ENCODE results near the gene COL1A1. TPM values are rescaled to one million over a fixed set of nuclear protein-coding genes. Genes with fewer than 3 reads are reported as not detected.

The COL1A1 gene
- total RNA-seq, 1 donor from 2014 or later = under 0.01 TPM

DNA sequence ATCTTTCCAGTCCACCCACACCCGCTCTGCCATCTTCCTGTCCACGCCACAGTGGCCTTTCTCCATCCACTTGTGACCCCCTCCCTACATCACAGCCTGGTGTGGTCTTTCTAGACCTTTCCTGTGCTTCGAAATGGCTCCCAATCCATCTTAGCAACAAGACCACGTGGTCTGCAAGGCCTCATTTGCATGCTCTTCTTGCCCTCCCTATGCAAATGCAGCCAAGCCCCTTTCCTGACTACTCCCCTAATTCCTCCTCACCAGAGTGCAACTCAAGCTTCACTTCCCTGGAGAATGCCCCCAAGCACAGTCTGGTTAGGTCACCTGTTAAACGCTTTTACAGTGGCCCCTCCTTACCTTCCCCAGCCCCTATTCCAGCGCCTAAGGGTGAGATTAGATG, 57.1 kb downstream of the COL1A1 start:
- DNase-seq (ENCODE audit: low read depth in 2 of 2) = no peak

- DNase-seq (ENCODE audit: low read depth in 2 of 2) = no peak
These were observed 57.8 kb downstream of the COL1A1 start for GRCh38 chr17:50143461-50144176.

DNA sequence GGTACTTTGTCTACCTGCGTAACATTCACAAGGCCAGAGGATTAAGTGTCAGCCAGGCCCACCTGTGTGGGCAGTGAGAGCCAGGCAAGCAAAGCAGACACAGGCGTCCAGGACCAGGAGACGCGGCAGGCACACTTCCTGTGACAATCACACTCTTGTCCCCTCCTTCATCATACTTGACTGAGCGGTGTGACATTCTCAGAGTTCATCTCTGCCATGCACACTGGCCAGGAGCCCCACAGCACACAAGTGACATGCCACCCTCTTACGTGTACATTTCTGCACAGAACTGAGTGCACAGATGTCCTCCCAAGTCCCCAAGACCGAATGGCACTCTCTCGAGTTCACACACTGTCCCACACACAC, 59.7 kb downstream of the COL1A1 start:
- no peak for DNase-seq (ENCODE audit: low read depth in 2 of 2)

DNA sequence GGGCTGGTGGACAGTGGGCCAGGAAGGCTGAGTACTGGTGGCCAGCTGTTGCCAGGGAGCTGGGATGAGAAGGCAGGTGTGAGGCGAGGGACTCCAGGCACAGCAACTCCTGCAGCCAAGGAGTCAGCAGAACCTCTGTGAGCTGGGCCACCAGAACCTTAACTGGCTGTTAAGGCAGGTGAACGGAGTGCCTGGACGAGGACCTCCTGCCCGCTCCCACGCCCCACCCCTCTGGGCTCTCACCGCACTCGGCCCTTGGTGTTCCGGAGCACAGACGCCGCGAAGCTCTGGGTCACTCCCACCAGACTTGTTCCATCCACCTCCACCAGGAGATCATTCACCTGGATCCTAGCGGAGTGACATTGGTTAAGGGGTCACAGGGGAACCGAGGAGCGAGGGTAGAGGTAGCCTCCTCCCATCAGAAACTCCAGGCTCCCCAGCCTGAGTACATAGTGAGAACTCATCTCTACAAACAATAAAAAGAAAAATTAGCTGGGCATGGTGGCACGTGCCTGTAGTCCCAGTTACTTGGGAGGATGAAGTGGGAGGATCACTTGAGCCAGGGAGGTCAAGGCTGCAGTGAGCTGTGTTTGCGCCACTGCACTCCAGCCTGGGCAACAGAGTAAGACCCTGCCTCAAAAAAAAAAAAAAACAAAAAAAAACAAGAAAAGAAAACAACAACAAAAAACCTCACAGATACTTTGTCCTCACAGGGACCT, 60.2 kb downstream of the COL1A1 start:
- DNase-seq (ENCODE audit: low read depth in 2 of 2) = no peak

GRCh38 chr17:50139950-50140885, 61.2 kb downstream of the COL1A1 start:
- peak; percentile 64 to 84 for DNase-seq (ENCODE audit: low read depth in 2 of 2)

DNA sequence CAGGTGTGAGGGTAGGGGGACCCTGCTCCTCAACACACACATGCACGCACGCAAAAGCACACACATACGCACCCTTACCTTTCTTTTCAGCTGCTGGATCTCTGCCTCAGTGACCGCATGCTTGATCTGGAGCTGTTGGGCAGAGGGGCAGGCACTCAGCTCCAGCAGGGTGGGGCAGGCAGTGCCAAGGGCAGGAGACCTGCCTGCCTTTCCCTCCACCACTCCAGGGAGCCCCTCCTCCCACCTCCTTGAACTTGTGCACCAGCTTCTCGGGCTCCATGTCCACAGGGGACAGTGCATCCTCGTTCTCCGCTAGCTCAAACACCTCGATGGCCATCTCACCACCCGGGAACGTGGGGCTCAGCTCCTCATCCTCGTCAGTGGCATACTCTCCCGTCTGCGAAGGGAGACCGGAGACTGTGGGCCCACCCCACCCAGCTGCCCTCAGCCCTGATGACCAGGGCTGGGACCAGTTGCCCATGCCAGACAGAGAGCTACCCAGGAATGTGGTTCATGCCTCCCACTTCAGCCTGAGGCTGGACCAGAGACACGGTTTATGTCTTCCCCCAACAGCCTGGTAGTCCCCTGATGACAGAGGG, 62.1 kb downstream of the COL1A1 start:
- DNase-seq (ENCODE audit: low read depth in 2 of 2) = no peak

- no peak for DNase-seq (ENCODE audit: low read depth in 2 of 2)
These were observed 64.4 kb downstream of the COL1A1 start for GRCh38 chr17:50137042-50137441.

GRCh38 chr17:50136096-50136687, 65.2 kb downstream of the COL1A1 start:
- no peak for DNase-seq (ENCODE audit: low read depth in 2 of 2)

- no peak for DNase-seq (ENCODE audit: low read depth in 2 of 2)
These were observed 65.9 kb downstream of the COL1A1 start for GRCh38 chr17:50135316-50136095.

GRCh38 chr17:50134206-50135110, 67.0 kb downstream of the COL1A1 start:
- DNase-seq (ENCODE audit: low read depth in 2 of 2) = no peak

- no peak for DNase-seq (ENCODE audit: low read depth in 2 of 2)
These were observed 67.7 kb downstream of the COL1A1 start for GRCh38 chr17:50133769-50134099.

Other genes with a start within 250 kb of the COL1A1 start
- not detected in 2 replicates for gene DLX4, start 232.4 kb downstream of the COL1A1 start, total RNA-seq
- not detected in 2 replicates for gene DLX3, start 206.4 kb downstream of the COL1A1 start, total RNA-seq
- gene ITGA3, start 145.5 kb downstream of the COL1A1 start, total RNA-seq = 104 and 118 TPM in 2 replicates
- gene PDK2, start 106.3 kb downstream of the COL1A1 start, total RNA-seq = 8.0 and 20.5 TPM in 2 replicates
- gene SAMD14, start 71.5 kb downstream of the COL1A1 start, total RNA-seq = 2.8 and 6.8 TPM in 2 replicates
- 21.3 and 23.6 TPM in 2 replicates for gene PPP1R9B, start 51.0 kb downstream of the COL1A1 start, total RNA-seq
- not detected in 2 replicates for gene SGCA, start 35.6 kb downstream of the COL1A1 start, total RNA-seq
- gene TMEM92, start 72.8 kb upstream of the COL1A1 start, total RNA-seq = under 0.01 TPM in 1 of 2 replicates, not detected in the other
- 16.6 and 20.2 TPM in 2 replicates for gene XYLT2, start 144.5 kb upstream of the COL1A1 start, total RNA-seq
- 48.3 and 59.8 TPM in 2 replicates for gene MRPL27, start 171.6 kb upstream of the COL1A1 start, total RNA-seq
- gene EME1, start 171.6 kb upstream of the COL1A1 start, total RNA-seq = 1.3 and 2.6 TPM in 2 replicates
- gene LRRC59, start 195.9 kb upstream of the COL1A1 start, total RNA-seq = 105 and 116 TPM in 2 replicates
- 5.8 and 7.5 TPM in 2 replicates for gene ACSF2, start 224.6 kb upstream of the COL1A1 start, total RNA-seq

All from dermis microvascular lymphatic vessel endothelial cell (primary cell).